Measurements from ENCODE around the gene LRRC31.

- TF ChIP-seq POLR2AphosphoS5 (IDR thresholded peaks at IDR 0.05; ENCODE audit: low read depth, low read length) (no peak), REST (IDR thresholded peaks at IDR 0.05; ENCODE audit: insufficient read depth in 1 of 2, low read depth in 2 of 2, low read length in 2 of 2) (no peak), TAF1 (IDR thresholded peaks at IDR 0.05; ENCODE audit: borderline replicate concordance, insufficient read depth, low read length) (no peak), SIN3A (IDR thresholded peaks at IDR 0.05; ENCODE audit: borderline replicate concordance, insufficient read depth, low read length) (no peak), FOXP2 (optimal IDR thresholded peaks at IDR 0.05; ENCODE audit: borderline replicate concordance, extremely low read depth, extremely low read length, insufficient read depth) (no peak)
These were observed 38.2 kb upstream of the LRRC31 start for GRCh38 chr3:169907944-169908343.

All from PFSK-1 (cell line).